ENCODE results near the gene RTN1. TPM values are rescaled to one million over a fixed set of nuclear protein-coding genes. Genes with fewer than 3 reads are reported as not detected.
A peak's percentile ranks its signal among the peaks of the same experiment; 100 is the strongest.

Gene RTN1
- total RNA-seq, 1 experiment from 2014 or later, result 1.1 TPM

DNA sequence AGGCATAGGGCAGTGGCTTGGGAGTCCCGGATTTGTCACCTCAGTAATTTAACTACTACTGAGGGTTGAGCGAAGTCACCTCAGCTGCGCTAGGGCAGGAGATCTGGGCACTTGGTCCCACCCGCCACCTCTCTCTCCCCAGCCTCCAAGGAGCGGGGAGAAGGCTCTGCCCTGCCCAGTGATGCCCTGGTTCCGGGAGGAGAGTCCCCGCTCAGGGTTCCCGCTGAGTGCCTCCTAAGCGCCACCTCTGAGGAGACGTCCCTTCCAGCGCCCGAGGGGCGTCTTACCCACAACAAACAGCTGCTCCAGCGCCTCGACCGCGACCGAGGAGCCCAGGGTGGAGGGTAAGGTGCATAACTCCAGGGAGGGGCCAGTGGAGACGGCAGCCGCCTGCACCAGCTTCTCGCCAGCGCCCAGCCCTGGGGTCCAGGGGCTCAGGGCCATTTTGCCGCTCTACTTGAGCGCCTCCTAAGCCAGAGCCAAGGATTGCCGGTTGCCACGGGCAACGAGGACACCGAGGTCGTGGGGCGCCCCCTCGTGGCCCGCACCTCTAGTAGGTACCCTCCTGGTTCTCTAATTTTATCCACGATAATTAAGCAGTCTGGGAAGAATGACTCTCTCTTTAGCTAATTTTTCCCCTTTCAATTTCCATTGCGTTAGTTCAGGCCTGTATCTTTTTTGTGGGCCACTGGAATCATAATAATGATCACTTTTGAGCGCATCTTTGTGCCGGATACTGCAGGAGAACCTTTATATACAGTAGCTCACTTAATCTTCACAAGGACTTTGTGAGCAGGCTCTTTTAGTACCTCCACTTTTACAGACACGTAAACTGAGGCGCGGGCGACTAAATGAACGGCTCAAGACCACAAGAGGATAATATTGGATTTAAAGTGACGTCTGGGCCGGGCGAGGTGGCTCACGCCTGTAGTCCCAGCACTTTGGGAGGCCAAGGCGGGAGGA is 294.0 kb downstream of the RTN1 start, which contains the start of gene CCDC175 (continued):
- TF ChIP-seq, protein P1, sequence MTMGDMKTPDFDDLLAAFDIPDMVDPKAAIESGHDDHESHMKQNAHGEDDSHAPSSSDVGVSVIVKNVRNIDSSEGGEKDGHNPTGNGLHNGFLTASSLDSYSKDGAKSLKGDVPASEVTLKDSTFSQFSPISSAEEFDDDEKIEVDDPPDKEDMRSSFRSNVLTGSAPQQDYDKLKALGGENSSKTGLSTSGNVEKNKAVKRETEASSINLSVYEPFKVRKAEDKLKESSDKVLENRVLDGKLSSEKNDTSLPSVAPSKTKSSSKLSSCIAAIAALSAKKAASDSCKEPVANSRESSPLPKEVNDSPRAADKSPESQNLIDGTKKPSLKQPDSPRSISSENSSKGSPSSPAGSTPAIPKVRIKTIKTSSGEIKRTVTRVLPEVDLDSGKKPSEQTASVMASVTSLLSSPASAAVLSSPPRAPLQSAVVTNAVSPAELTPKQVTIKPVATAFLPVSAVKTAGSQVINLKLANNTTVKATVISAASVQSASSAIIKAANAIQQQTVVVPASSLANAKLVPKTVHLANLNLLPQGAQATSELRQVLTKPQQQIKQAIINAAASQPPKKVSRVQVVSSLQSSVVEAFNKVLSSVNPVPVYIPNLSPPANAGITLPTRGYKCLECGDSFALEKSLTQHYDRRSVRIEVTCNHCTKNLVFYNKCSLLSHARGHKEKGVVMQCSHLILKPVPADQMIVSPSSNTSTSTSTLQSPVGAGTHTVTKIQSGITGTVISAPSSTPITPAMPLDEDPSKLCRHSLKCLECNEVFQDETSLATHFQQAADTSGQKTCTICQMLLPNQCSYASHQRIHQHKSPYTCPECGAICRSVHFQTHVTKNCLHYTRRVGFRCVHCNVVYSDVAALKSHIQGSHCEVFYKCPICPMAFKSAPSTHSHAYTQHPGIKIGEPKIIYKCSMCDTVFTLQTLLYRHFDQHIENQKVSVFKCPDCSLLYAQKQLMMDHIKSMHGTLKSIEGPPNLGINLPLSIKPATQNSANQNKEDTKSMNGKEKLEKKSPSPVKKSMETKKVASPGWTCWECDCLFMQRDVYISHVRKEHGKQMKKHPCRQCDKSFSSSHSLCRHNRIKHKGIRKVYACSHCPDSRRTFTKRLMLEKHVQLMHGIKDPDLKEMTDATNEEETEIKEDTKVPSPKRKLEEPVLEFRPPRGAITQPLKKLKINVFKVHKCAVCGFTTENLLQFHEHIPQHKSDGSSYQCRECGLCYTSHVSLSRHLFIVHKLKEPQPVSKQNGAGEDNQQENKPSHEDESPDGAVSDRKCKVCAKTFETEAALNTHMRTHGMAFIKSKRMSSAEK (CRISPR knock-in tag; IDR thresholded peaks at IDR 0.05; ENCODE audit: borderline replicate concordance), result no peak
- TF ChIP-seq GRHL2 (CRISPR knock-in tag; IDR thresholded peaks at IDR 0.05; ENCODE audit: insufficient replicate concordance, severe bottlenecking), result no peak
- no peak for TF ChIP-seq ZBTB21 (CRISPR knock-in tag; IDR thresholded peaks at IDR 0.05; ENCODE audit: borderline replicate concordance)
- TF ChIP-seq, protein P2, sequence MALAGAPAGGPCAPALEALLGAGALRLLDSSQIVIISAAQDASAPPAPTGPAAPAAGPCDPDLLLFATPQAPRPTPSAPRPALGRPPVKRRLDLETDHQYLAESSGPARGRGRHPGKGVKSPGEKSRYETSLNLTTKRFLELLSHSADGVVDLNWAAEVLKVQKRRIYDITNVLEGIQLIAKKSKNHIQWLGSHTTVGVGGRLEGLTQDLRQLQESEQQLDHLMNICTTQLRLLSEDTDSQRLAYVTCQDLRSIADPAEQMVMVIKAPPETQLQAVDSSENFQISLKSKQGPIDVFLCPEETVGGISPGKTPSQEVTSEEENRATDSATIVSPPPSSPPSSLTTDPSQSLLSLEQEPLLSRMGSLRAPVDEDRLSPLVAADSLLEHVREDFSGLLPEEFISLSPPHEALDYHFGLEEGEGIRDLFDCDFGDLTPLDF (CRISPR knock-in tag; IDR thresholded peaks at IDR 0.05), result no peak
- no peak for TF ChIP-seq RELA (CRISPR knock-in tag; IDR thresholded peaks at IDR 0.05; ENCODE audit: borderline replicate concordance)

DNA sequence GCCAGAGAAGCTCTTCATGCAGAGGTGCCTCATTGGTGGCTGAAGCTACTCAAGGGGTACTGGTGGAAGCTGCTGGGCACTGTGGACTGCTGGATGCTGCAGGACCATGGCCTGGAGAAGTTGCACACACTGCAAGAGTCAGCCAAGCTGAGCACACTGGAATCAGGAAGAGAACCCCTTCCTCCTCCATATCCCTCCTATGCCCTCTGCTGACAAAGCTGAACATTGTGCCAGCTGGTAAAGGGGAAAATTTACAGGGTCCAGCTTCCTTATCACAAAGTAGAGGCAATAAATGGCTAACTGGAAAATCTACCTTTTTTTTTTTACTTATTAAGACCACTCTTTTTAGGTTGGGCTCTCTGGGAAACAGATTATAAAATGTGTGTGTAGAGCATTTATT is 300.5 kb downstream of the RTN1 start:
- no peak overlapping the region for H3K27ac Mint-ChIP-seq
- H3K4me3 Mint-ChIP-seq, result no peak overlapping the region
- no peaks in the 10 kb centered on the region for H3K27me3 Mint-ChIP-seq (ENCODE audit: low read depth)
- DNase-seq (ENCODE audit: low spot score) (no peak), ATAC-seq (peak; percentile 73)
- peaks cover 17% of the 10 kb centered on the region for H3K4me1 Mint-ChIP-seq
- POLR2A ChIA-PET, result no interaction called here
- no peaks in the 10 kb centered on the region for H3K36me3 Mint-ChIP-seq
- CTCF ChIA-PET, result interaction anchor here (0.9 to 7.7 kb wide), 4 partner anchors 31 to 272 kb away, joined by 3 to 103 read pairs (median 8); no protein-coding TSS in a partner anchor
- H3K9me3 Mint-ChIP-seq, result no peaks in the 10 kb centered on the region
- no peak for TF ChIP-seq RORB (CRISPR knock-in tag; IDR thresholded peaks at IDR 0.05)
- TF ChIP-seq CBFB (CRISPR knock-in tag; IDR thresholded peaks at IDR 0.05; ENCODE audit: low read depth), result no peak
- TF ChIP-seq, protein P3, sequence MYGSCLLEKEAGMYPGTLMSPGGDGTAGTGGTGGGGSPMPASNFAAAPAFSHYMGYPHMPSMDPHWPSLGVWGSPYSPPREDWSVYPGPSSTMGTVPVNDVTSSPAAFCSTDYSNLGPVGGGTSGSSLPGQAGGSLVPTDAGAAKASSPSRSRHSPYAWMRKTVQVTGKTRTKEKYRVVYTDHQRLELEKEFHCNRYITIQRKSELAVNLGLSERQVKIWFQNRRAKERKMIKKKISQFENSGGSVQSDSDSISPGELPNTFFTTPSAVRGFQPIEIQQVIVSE (CRISPR knock-in tag; IDR thresholded peaks at IDR 0.05; ENCODE audit: borderline replicate concordance), result no peak
- TF ChIP-seq, protein P4, sequence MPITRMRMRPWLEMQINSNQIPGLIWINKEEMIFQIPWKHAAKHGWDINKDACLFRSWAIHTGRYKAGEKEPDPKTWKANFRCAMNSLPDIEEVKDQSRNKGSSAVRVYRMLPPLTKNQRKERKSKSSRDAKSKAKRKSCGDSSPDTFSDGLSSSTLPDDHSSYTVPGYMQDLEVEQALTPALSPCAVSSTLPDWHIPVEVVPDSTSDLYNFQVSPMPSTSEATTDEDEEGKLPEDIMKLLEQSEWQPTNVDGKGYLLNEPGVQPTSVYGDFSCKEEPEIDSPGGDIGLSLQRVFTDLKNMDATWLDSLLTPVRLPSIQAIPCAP (CRISPR knock-in tag; IDR thresholded peaks at IDR 0.05), result no peak
- TF ChIP-seq, protein P5, sequence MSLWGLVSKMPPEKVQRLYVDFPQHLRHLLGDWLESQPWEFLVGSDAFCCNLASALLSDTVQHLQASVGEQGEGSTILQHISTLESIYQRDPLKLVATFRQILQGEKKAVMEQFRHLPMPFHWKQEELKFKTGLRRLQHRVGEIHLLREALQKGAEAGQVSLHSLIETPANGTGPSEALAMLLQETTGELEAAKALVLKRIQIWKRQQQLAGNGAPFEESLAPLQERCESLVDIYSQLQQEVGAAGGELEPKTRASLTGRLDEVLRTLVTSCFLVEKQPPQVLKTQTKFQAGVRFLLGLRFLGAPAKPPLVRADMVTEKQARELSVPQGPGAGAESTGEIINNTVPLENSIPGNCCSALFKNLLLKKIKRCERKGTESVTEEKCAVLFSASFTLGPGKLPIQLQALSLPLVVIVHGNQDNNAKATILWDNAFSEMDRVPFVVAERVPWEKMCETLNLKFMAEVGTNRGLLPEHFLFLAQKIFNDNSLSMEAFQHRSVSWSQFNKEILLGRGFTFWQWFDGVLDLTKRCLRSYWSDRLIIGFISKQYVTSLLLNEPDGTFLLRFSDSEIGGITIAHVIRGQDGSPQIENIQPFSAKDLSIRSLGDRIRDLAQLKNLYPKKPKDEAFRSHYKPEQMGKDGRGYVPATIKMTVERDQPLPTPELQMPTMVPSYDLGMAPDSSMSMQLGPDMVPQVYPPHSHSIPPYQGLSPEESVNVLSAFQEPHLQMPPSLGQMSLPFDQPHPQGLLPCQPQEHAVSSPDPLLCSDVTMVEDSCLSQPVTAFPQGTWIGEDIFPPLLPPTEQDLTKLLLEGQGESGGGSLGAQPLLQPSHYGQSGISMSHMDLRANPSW (CRISPR knock-in tag; conservative IDR thresholded peaks at IDR 0.05; ENCODE audit: low read depth), result no peak
- no peak for TF ChIP-seq IRF2 (CRISPR knock-in tag; IDR thresholded peaks at IDR 0.05; ENCODE audit: borderline replicate concordance, low read depth)
- TF ChIP-seq, protein P6, sequence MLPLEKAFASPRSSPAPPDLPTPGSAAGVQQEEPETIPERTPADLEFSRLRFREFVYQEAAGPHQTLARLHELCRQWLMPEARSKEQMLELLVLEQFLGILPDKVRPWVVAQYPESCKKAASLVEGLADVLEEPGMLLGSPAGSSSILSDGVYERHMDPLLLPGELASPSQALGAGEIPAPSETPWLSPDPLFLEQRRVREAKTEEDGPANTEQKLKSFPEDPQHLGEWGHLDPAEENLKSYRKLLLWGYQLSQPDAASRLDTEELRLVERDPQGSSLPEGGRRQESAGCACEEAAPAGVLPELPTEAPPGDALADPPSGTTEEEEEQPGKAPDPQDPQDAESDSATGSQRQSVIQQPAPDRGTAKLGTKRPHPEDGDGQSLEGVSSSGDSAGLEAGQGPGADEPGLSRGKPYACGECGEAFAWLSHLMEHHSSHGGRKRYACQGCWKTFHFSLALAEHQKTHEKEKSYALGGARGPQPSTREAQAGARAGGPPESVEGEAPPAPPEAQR (CRISPR knock-in tag; IDR thresholded peaks at IDR 0.05), result no peak
- TF ChIP-seq, protein P7, sequence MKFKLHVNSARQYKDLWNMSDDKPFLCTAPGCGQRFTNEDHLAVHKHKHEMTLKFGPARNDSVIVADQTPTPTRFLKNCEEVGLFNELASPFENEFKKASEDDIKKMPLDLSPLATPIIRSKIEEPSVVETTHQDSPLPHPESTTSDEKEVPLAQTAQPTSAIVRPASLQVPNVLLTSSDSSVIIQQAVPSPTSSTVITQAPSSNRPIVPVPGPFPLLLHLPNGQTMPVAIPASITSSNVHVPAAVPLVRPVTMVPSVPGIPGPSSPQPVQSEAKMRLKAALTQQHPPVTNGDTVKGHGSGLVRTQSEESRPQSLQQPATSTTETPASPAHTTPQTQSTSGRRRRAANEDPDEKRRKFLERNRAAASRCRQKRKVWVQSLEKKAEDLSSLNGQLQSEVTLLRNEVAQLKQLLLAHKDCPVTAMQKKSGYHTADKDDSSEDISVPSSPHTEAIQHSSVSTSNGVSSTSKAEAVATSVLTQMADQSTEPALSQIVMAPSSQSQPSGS (CRISPR knock-in tag; IDR thresholded peaks at IDR 0.05; ENCODE audit: borderline replicate concordance, low read depth), result no peak
- TF ChIP-seq, protein P1 (CRISPR knock-in tag; IDR thresholded peaks at IDR 0.05; ENCODE audit: borderline replicate concordance), result no peak

All from WTC11 (cell line).